Measurements from ENCODE around the gene SLC6A6.

The SLC6A6 gene

DNA sequence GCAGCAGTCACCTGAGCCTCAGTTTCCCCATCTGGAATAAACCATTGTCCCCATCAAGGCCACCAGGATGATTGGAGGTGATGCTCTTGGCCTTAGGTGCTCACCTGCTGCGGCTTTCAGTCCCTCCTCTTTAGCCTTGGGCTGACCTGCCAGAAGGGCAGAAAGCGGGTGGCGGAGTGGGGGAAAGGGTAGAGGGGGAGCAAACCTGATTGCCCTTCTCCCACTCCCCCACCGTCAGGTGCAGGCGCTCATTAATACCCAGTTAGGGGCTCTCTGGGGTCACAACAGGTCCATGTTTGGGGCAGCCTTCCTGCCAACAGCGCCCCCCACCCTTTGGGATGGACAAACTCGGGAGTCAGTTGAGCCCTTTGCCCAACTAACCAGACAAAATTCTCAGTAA lies 87.2 kb downstream of the SLC6A6 start:
- Histone ChIP-seq H3K4me1 (ENCODE audit: control insufficient read depth, insufficient read depth, low read length) (no peaks in the 10 kb centered on the region), H3K9ac (ENCODE audit: low read depth, low read length) (no peak overlapping the region), H3K4me2 (ENCODE audit: low read length) (no peak overlapping the region), H3K9me3 (replicated peaks; ENCODE audit: low read length) (no peaks in the 10 kb centered on the region), H3K36me3 (ENCODE audit: insufficient read depth, low read length) (peaks cover 32% of the 10 kb centered on the region), H3K27me3 (ENCODE audit: control insufficient read depth, insufficient read depth, low read length) (no peaks in the 10 kb centered on the region), H3K4me3 (ENCODE audit: low read length) (no peak overlapping the region)

DNA sequence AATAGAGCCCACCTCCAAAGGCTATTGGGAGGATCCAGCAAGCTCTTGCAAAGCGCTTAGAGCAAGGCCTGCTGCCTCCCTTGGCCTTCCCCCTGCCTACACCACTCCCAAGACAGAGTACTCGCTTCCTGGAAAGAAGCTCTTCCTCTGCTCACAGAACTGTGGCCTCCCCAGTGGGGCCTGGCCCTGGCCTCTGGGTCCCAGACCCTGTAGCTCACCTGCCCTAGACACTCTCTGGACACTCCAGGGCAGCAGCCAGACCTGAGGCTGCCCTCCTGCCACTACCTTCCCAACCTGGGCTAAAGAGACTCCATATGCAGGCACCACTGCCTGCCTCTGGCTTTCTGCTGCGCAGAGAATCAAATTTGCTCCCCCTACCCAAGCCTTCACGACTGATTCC lies 87.8 kb downstream of the SLC6A6 start:
- H3K4me3 ChIP-seq (ENCODE audit: low read length) = no peak overlapping the region
- H3K36me3 ChIP-seq (ENCODE audit: insufficient read depth, low read length) = peaks cover 28% of the 10 kb centered on the region
- no peaks in the 10 kb centered on the region for H3K27me3 ChIP-seq (ENCODE audit: control insufficient read depth, insufficient read depth, low read length)
- no peaks in the 10 kb centered on the region for H3K9me3 ChIP-seq (replicated peaks; ENCODE audit: low read length)
- H3K9ac ChIP-seq (ENCODE audit: low read depth, low read length) = no peak overlapping the region
- no peaks in the 10 kb centered on the region for H3K4me1 ChIP-seq (ENCODE audit: control insufficient read depth, insufficient read depth, low read length)
- no peak overlapping the region for H3K4me2 ChIP-seq (ENCODE audit: low read length)

DNA sequence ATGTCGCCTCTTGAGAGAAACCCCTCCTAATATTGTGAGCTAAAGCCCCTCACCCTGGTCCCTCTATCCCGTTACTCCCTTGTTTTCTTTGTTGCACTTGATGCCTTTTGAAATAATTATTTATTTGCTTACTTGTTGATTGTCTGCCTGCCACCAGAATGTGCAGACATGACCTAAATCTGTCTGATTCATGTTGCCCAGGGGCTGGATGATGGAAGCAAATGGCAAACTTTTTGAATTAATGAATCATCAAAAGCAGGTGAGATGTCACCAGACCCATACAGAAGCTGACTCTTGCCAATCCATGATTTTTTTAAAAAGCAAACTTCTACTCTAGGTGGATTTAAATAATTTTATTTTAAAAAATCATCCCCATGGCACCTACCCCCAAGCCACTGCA lies 88.4 kb downstream of the SLC6A6 start:
- H3K27me3 ChIP-seq (ENCODE audit: control insufficient read depth, insufficient read depth, low read length) = no peaks in the 10 kb centered on the region
- no peak overlapping the region for H3K9ac ChIP-seq (ENCODE audit: low read depth, low read length)
- H3K4me1 ChIP-seq (ENCODE audit: control insufficient read depth, insufficient read depth, low read length) = no peaks in the 10 kb centered on the region
- no peaks in the 10 kb centered on the region for H3K9me3 ChIP-seq (replicated peaks; ENCODE audit: low read length)
- H3K4me2 ChIP-seq (ENCODE audit: low read length) = no peak overlapping the region
- H3K4me3 ChIP-seq (ENCODE audit: low read length) = no peak overlapping the region
- peaks cover 22% of the 10 kb centered on the region for H3K36me3 ChIP-seq (ENCODE audit: insufficient read depth, low read length)

DNA sequence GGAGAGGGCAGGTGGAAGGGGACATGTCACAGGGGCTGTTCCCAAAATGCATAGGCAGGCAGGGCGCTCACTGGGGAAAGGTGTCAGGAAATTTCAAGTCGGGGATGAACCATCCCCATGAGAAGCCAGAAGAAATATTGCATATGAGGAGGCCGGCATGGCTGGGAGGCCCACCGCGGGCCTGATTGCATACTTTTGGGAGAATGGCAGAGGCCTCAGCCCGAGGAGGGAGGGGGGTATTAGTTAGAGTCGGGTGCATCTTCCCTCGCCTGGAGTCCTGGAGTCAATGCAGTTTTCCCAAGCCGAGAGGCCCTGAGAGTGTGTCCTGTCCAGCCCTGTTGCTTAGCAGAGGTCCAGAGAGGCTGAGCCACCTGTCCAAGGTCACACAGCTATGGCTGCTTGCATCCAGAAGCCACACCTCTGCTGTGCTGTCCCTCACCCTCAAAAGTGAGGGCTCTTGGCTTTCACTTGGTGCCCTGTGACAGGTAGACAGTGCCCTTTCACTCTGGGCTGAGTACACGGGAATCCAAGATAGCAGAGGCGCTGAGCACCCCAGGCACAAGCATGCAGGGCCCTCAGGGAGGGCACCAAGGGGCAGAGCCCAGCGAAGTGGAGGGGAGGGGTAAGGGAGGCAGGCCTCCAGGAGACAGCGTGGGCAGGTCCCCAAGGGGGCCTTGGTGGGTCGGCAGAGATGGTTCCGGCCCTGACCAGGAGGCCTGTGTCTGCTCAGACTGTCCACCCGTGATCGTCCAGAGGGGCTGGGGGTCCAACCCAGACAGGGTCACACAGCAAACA lies 89.2 kb downstream of the SLC6A6 start:
- no peaks in the 10 kb centered on the region for H3K27me3 ChIP-seq (ENCODE audit: control insufficient read depth, insufficient read depth, low read length)
- no peaks in the 10 kb centered on the region for H3K9me3 ChIP-seq (replicated peaks; ENCODE audit: low read length)
- H3K4me3 ChIP-seq (ENCODE audit: low read length) = no peak overlapping the region
- H3K4me2 ChIP-seq (ENCODE audit: low read length) = no peak overlapping the region
- no peaks in the 10 kb centered on the region for H3K4me1 ChIP-seq (ENCODE audit: control insufficient read depth, insufficient read depth, low read length)
- no peak overlapping the region for H3K9ac ChIP-seq (ENCODE audit: low read depth, low read length)
- H3K36me3 ChIP-seq (ENCODE audit: insufficient read depth, low read length) = peaks cover 16% of the 10 kb centered on the region

DNA sequence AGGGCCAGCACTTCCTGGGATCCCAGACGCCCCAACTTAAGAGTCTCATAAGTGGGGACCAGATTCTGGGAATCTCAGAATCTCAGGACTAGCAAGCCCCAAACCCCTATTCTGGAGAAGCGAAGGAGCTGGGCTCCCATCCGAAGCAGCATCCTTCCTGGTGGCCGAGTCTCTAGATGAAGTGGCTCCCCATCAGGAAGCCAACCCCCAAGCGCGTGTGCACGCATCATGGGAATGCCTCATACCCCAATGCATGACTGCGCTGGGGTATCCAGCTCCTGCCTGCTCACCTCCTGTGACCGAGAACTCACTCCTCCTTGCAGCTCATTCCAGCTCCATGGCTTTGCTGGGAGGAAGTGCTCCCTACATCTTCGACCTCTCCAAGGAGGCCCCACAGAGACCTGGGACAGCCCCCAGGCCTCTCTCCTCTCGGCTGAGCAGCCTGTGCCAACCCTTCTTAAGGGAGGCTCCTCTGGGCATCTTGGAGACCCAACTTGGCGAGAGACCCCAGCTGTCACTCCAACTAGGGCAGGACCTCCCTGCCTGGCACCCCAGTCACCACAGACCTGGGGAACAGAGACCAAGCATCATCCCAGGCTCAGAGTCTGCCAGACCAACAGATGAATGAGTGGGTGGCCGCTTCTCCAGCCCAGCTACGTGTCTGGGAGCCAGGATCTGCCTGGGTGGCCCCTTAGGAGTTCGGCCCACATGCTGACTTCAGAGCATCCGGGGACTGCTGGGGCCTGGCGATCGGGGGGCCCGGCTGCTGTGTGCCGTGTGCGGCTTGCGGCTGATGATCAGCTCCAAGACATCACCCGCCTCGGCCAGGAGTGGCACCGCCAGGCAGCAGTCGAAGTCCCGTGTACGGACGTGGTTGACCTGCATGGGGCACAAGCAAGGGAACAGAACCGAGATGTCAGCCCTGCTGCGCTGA lies 90.8 kb downstream of the SLC6A6 start:
- no peak overlapping the region for H3K9ac ChIP-seq (ENCODE audit: low read depth, low read length)

DNA sequence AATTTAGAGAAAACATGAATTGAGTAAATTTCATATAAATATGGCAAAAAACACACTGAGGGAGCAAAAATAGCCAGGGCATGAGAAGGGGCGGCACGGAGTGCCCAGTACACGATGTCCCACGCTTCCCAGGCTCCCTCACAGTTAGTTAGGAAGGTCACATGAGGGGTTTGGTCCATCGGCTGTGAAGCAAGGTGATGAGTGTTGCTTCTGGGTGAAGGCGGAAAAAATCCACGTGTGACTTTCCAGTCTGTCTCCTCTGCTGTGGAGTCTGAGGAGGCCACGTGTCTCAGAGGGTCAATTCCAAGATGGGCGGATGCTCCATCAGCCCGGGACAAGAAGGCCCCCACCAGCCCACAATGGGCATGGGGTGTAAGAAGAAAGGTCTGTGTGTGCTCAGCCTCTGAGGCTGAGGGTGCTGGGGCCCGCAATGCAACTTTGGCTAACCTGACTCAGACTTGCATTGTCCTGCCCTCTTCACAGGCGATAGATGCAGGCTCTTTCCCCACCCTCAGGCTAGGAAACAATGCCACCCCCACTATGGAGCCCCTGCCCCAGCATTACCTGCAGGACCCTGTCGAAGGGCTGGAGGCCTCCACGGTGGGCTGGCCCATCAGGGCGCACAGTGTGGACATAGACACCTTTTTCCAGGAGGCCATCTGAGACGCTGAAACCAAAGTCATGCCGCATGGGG lies 92.0 kb downstream of the SLC6A6 start:
- H3K27me3 ChIP-seq (ENCODE audit: control insufficient read depth, insufficient read depth, low read length) = peaks cover 7% of the 10 kb centered on the region
- H3K4me2 ChIP-seq (ENCODE audit: low read length) = no peak overlapping the region
- H3K36me3 ChIP-seq (ENCODE audit: insufficient read depth, low read length) = peaks cover 4% of the 10 kb centered on the region
- no peak overlapping the region for H3K4me3 ChIP-seq (ENCODE audit: low read length)
- H3K4me1 ChIP-seq (ENCODE audit: control insufficient read depth, insufficient read depth, low read length) = no peaks in the 10 kb centered on the region
- H3K9ac ChIP-seq (ENCODE audit: low read depth, low read length) = no peak overlapping the region
- no peaks in the 10 kb centered on the region for H3K9me3 ChIP-seq (replicated peaks; ENCODE audit: low read length)

More for the DNA sequence above, 90.8 kb downstream of the SLC6A6 start:
- Histone ChIP-seq H3K4me3 (ENCODE audit: low read length) (no peak overlapping the region), H3K4me1 (ENCODE audit: control insufficient read depth, insufficient read depth, low read length) (no peaks in the 10 kb centered on the region), H3K36me3 (ENCODE audit: insufficient read depth, low read length) (peaks cover 7% of the 10 kb centered on the region), H3K9me3 (replicated peaks; ENCODE audit: low read length) (no peaks in the 10 kb centered on the region), H3K4me2 (ENCODE audit: low read length) (no peak overlapping the region), H3K27me3 (ENCODE audit: control insufficient read depth, insufficient read depth, low read length) (no peaks in the 10 kb centered on the region)

DNA sequence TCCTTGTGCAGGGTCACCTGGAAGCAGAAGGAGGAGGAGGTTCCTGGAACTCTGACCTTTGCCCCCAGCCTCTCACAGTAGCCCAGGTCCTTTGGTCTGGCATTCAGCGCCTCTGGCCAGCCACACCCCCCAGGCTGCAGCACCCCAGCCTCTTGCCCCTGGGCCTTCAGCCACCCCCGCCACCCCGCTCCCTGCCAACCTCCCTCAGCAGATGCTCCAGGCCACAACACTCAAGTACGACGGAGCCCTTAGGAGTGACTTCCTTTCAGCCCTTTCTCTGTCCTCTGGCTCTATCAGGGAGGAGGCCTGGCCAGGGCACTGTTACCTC lies 92.5 kb downstream of the SLC6A6 start:
- no peak overlapping the region for H3K4me3 ChIP-seq (ENCODE audit: low read length)
- no peaks in the 10 kb centered on the region for H3K36me3 ChIP-seq (ENCODE audit: insufficient read depth, low read length)
- no peaks in the 10 kb centered on the region for H3K4me1 ChIP-seq (ENCODE audit: control insufficient read depth, insufficient read depth, low read length)
- no peak overlapping the region for H3K9ac ChIP-seq (ENCODE audit: low read depth, low read length)
- peaks cover 7% of the 10 kb centered on the region for H3K27me3 ChIP-seq (ENCODE audit: control insufficient read depth, insufficient read depth, low read length)
- H3K4me2 ChIP-seq (ENCODE audit: low read length) = no peak overlapping the region
- no peaks in the 10 kb centered on the region for H3K9me3 ChIP-seq (replicated peaks; ENCODE audit: low read length)

DNA sequence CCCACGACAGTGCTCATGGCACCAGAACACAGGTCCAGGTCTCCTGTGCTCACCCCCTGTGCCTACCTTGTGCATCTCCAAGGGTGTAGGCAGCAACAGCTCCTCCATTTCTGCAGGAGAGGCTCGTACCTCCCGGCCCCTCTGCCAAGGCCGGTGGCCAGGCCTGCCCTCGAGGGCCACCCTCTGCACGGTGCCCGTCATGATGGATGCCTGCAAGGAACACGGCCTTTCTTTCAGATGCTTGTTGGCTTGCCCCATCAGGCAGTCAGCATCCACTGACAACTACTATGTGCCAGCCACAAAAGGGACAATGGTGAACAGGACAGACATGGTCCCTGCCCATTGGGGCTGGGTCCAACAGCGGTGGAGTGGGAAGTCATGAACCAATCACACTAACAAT lies 93.9 kb downstream of the SLC6A6 start:
- Histone ChIP-seq H3K27me3 (ENCODE audit: control insufficient read depth, insufficient read depth, low read length) (peaks cover 10% of the 10 kb centered on the region), H3K4me1 (ENCODE audit: control insufficient read depth, insufficient read depth, low read length) (no peaks in the 10 kb centered on the region), H3K36me3 (ENCODE audit: insufficient read depth, low read length) (no peaks in the 10 kb centered on the region), H3K4me3 (ENCODE audit: low read length) (no peak overlapping the region), H3K4me2 (ENCODE audit: low read length) (no peak overlapping the region), H3K9me3 (replicated peaks; ENCODE audit: low read length) (no peaks in the 10 kb centered on the region), H3K9ac (ENCODE audit: low read depth, low read length) (no peak overlapping the region)

DNA sequence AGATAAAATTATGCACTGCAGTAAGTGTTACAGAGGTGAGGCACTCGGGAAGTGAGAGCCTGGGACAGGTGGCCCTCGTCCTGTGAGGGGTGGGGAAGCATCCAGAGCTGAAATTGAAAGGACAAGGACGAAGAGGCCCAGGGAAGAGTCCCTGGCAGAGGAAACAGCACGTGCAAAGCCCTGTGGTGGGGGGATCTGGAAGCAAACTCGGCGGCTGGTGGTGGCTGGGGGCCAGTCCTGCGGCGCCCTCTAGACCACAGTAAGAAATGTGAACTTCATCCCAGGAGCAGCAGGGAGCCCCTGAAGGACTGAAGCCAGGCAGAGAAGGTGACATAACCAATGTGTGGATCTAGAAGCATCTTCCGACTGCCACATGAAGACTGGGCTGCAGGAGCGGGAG lies 94.9 kb downstream of the SLC6A6 start:
- Histone ChIP-seq H3K27me3 (ENCODE audit: control insufficient read depth, insufficient read depth, low read length) (peaks cover 10% of the 10 kb centered on the region), H3K9ac (ENCODE audit: low read depth, low read length) (no peak overlapping the region), H3K4me1 (ENCODE audit: control insufficient read depth, insufficient read depth, low read length) (no peaks in the 10 kb centered on the region), H3K9me3 (replicated peaks; ENCODE audit: low read length) (no peaks in the 10 kb centered on the region), H3K36me3 (ENCODE audit: insufficient read depth, low read length) (no peaks in the 10 kb centered on the region), H3K4me3 (ENCODE audit: low read length) (no peak overlapping the region), H3K4me2 (ENCODE audit: low read length) (no peak overlapping the region)

DNA sequence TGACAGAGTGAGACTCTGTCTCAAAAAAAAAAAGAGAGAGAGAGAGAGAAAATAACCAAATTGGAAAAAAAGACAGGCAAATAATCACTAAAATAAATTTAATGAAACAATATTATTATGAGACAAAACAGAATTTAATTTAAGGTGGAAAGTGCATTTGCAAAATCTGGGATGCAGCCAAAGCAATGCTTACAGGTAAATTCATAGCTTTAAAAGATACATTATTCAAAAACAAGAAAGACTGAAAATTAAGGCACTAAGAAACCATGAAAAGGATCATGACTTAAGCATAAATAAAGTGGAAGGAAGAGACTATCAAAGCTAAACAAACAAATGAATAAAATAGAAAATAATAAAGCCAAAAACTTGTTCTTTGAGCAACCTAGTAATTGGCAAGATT lies 100.1 kb downstream of the SLC6A6 start:
- Histone ChIP-seq H3K4me2 (ENCODE audit: low read length) (no peak overlapping the region), H3K4me1 (ENCODE audit: control insufficient read depth, insufficient read depth, low read length) (no peaks in the 10 kb centered on the region), H3K4me3 (ENCODE audit: low read length) (no peak overlapping the region), H3K36me3 (ENCODE audit: insufficient read depth, low read length) (no peaks in the 10 kb centered on the region), H3K27me3 (ENCODE audit: control insufficient read depth, insufficient read depth, low read length) (peaks cover 30% of the 10 kb centered on the region), H3K9me3 (replicated peaks; ENCODE audit: low read length) (no peaks in the 10 kb centered on the region), H3K9ac (ENCODE audit: low read depth, low read length) (no peak overlapping the region)

DNA sequence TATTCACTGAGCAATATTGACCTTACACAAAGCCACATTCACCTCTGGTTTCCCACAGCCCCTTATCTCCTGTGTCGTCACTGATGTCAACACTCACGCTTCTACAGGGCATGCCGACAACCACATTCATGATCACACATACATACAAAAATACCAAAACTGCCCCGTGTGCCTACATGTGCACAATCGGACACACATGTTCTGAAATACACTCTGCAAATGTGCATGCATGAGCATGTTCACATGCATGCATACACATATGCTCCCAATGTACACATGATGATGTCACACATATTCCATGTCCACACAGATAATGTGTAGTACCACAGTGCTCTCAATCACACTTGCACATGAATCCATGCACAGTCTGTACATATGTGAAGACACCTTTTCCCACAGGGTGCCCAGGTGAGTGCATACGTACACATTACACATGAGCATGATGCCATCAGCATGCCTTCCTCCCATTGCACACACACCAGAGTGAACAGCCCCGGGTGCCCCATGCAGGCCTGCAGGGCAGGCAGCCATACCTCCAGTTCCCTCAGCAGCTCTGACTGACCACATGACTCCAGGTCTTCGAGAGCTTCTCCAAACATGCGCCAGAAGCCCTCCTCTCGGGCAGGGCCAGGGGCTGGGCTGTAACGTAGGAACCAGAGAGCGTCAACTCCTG lies 100.8 kb downstream of the SLC6A6 start:
- Histone ChIP-seq H3K9ac (ENCODE audit: low read depth, low read length) (no peak overlapping the region), H3K4me1 (ENCODE audit: control insufficient read depth, insufficient read depth, low read length) (no peaks in the 10 kb centered on the region), H3K9me3 (replicated peaks; ENCODE audit: low read length) (no peaks in the 10 kb centered on the region)

More for the DNA sequence above, 100.8 kb downstream of the SLC6A6 start:
- H3K4me2 ChIP-seq (ENCODE audit: low read length) = no peak overlapping the region
- H3K4me3 ChIP-seq (ENCODE audit: low read length) = no peak overlapping the region
- H3K36me3 ChIP-seq (ENCODE audit: insufficient read depth, low read length) = no peaks in the 10 kb centered on the region
- peaks cover 30% of the 10 kb centered on the region for H3K27me3 ChIP-seq (ENCODE audit: control insufficient read depth, insufficient read depth, low read length)

Measured in skeletal muscle satellite cell (primary cell).